ENCODE results near the gene PGLYRP4. TPM values are rescaled to one million over a fixed set of nuclear protein-coding genes. Genes with fewer than 3 reads are reported as not detected.
A peak's percentile ranks its signal among the peaks of the same experiment; 100 is the strongest.

PGLYRP4 gene
- total and polyA plus RNA-seq, 11 donors: not detected

GRCh38 chr1:153386500-153386901 lies 37.9 kb upstream of the PGLYRP4 start:
- peaks cover 0 to 18% (median 5%) of the 10 kb centered on the region in 12 donors for H3K9me3 ChIP-seq
- H3K27me3 ChIP-seq: peaks cover 0 to 6% (median 0%) of the 10 kb centered on the region in 9 donors
- H3K36me3 ChIP-seq: no peaks in the 10 kb centered on the region
- intact Hi-C loops (cut with DNase I): no loop called here
- ATAC-seq: peak; percentile 39 to 73 (median 68)
- no peak overlapping the region for H3K4me3 ChIP-seq
- H3K27ac ChIP-seq: peak overlapping the region in 2 of 12 donors; percentile 29 to 86
- peaks cover 0 to 48% (median 2%) of the 10 kb centered on the region in 12 donors for H3K4me1 ChIP-seq
- peak in 4 of 5 donors; percentile 47 to 72 (median 54) for DNase-seq
- TF ChIP-seq CTCF (IDR thresholded peaks at IDR 0.05) (no peak), POLR2A (IDR thresholded peaks at IDR 0.05) (no peak)
- 77 to 81% (median 77%) methylated on average over 5 of the region's 5 CpGs for WGBS, 4 donors

- H3K36me3 ChIP-seq: no peaks in the 10 kb centered on the region
- no peak overlapping the region for H3K4me3 ChIP-seq
- no peak for TF ChIP-seq POLR2A (IDR thresholded peaks at IDR 0.05)
- no peak for TF ChIP-seq CTCF (IDR thresholded peaks at IDR 0.05)
- H3K4me1 ChIP-seq: peaks cover 0 to 38% (median 0%) of the 10 kb centered on the region in 12 donors
- WGBS, 4 donors: 66 to 80% (median 78%) methylated on average over 4 of the region's 4 CpGs
- intact Hi-C loops (cut with DNase I): no loop called here
- peaks cover 0 to 23% (median 6%) of the 10 kb centered on the region in 12 donors for H3K9me3 ChIP-seq
- DNase-seq (no peak), ATAC-seq (no peak)
- H3K27ac ChIP-seq: peak overlapping the region in 1 of 12 donors; percentile 86
- H3K27me3 ChIP-seq: peaks cover 0 to 5% (median 0%) of the 10 kb centered on the region in 9 donors
Measured at GRCh38 chr1:153384958-153385580, 36.4 kb upstream of the PGLYRP4 start.

GRCh38 chr1:153380711-153381110 lies 32.1 kb upstream of the PGLYRP4 start:
- Histone ChIP-seq H3K36me3 (no peaks in the 10 kb centered on the region), H3K9me3 (peaks cover 0 to 23% (median 6%) of the 10 kb centered on the region in 12 donors), H3K27me3 (peaks cover 0 to 10% (median 0%) of the 10 kb centered on the region in 9 donors), H3K4me1 (peaks cover 0 to 26% (median 0%) of the 10 kb centered on the region in 12 donors), H3K4me3 (no peak overlapping the region), H3K27ac (no peak overlapping the region)
- WGBS, 4 donors: 86 to 94% (median 92%) methylated on average over 23 of the region's 23 CpGs
- DNase-seq (no peak), ATAC-seq (no peak)
- intact Hi-C loops (cut with DNase I): no loop called here
- TF ChIP-seq POLR2A (IDR thresholded peaks at IDR 0.05) (no peak), CTCF (IDR thresholded peaks at IDR 0.05) (no peak)

GRCh38 chr1:153379591-153379990 lies 30.9 kb upstream of the PGLYRP4 start:
- no peak overlapping the region for H3K27ac ChIP-seq
- H3K36me3 ChIP-seq: no peaks in the 10 kb centered on the region
- H3K9me3 ChIP-seq: peaks cover 0 to 23% (median 6%) of the 10 kb centered on the region in 12 donors
- intact Hi-C loops (cut with DNase I): no loop called here
- TF ChIP-seq CTCF (IDR thresholded peaks at IDR 0.05) (no peak), POLR2A (IDR thresholded peaks at IDR 0.05) (no peak)
- peaks cover 0 to 10% (median 0%) of the 10 kb centered on the region in 9 donors for H3K27me3 ChIP-seq
- no peak for DNase-seq
- no peak for ATAC-seq
- peaks cover 0 to 21% (median 0%) of the 10 kb centered on the region in 12 donors for H3K4me1 ChIP-seq
- H3K4me3 ChIP-seq: no peak overlapping the region
- WGBS, 4 donors: 78 to 83% (median 80%) methylated on average over 6 to 10 of the region's 10 CpGs

Measured in heart left ventricle (tissue), 16 donors.